GM12878 (cell line): ENCODE measurements around the gene FIBCD1. TPM values are rescaled to one million over a fixed set of nuclear protein-coding genes. Genes with fewer than 3 reads are reported as not detected.

ENCODE experiments used
- ATAC-seq: fragments of 200-7000 bp; cut with Tn5 transposase; 3 replicates; pipeline ENCODE4 v1.9.1; 2020; ENCODE audit warnings: mild to moderate bottlenecking, moderate library complexity
- BruUV-seq: library from RNA; stranded (reverse); fragments of 400-500 nt; replicated peaks from 2 replicates; lab custom pipeline; 2021; lab: Mats Ljungman, UMichigan
- CTCF ChIA-PET: fragments of 300-600 bp; sonication (Branson Sonifier 250); formaldehyde crosslinking; extraction: SDS; loops from one replicate; lab custom pipeline; 2021; ENCODE audit warnings: inconsistent platforms; lab: Yijun Ruan, JAX
- POLR2A ChIA-PET: fragments of 350-600 bp; formaldehyde crosslinking; extraction: SDS; loops from one replicate; lab custom pipeline; 2021; ENCODE audit warnings: inconsistent platforms; lab: Charles Lee
- RAD21 ChIA-PET: fragments of 300-600 bp; sonication (Branson Sonifier 250); formaldehyde crosslinking; loops from one replicate; lab custom pipeline; 2023; ENCODE audit warnings: antibody characterized with exemption; ENCODE audit not compliant: unreplicated experiment; lab: Charles Lee
- SMC1A ChIA-PET: fragments of 300-600 bp; sonication (Branson Sonifier 250); formaldehyde crosslinking; loops from one replicate; lab custom pipeline; 2023; ENCODE audit not compliant: unreplicated experiment, uncharacterized antibody; lab: Charles Lee
- DNase-seq: peaks from one replicate; pipeline ENCODE4 v3.0.0-alpha.2; 2011; ENCODE audit warnings: low read depth, low spot score
- FAIRE-seq: peaks from 3 replicates; lab custom pipeline; 2011; peaks lifted over from hg19 to GRCh38; lab: Jason Lieb, UNC
- H2AFZ ChIP-seq: 2 replicates; pipeline ENCODE4 v1.6.0; 2011; ENCODE audit warnings: low read depth, low read length, control low read depth; ENCODE audit not compliant: control insufficient read depth
- H3K27ac ChIP-seq: 2 replicates; pipeline ENCODE4 v1.5.1; 2011; ENCODE audit warnings: control low read depth; ENCODE audit not compliant: control insufficient read depth, insufficient read depth
- H3K27me3 ChIP-seq, 2 experiments: replicated peaks in 1 of 2; 2 replicates each; pipeline versions ENCODE4 v1.6.0 to v1.6.1; 2011; ENCODE audit warnings: low read length in 1 of 2; ENCODE audit not compliant: control insufficient read depth in 2 of 2, insufficient read depth in 2 of 2
- H3K36me3 ChIP-seq, 2 experiments: 2 replicates each; pipeline ENCODE4 v1.5.1; 2011; ENCODE audit warnings: low read length in 1 of 2; ENCODE audit not compliant: control insufficient read depth in 2 of 2, insufficient read depth in 2 of 2
- H3K4me1 ChIP-seq: 2 replicates; pipeline ENCODE4 v1.6.1; 2011; ENCODE audit warnings: mild to moderate bottlenecking, low read length, moderate library complexity, mixed read lengths; ENCODE audit not compliant: control insufficient read depth, insufficient read depth
- H3K4me2 ChIP-seq: 2 replicates; pipeline ENCODE4 v1.6.0; 2011; ENCODE audit warnings: control low read depth; ENCODE audit not compliant: control insufficient read depth, insufficient read depth
- H3K4me3 ChIP-seq: fragments of 200-600 bp; sonication (generic); 2 replicates; pipeline ENCODE4 v1.5.1; 2016
- H3K79me2 ChIP-seq: 2 replicates; pipeline ENCODE4 v1.6.0; 2011; ENCODE audit warnings: low read length; ENCODE audit not compliant: control insufficient read depth, insufficient read depth
- H3K9ac ChIP-seq: 2 replicates; pipeline ENCODE4 v1.8.0; 2011; ENCODE audit warnings: low read length, control low read depth, mixed read lengths; ENCODE audit not compliant: control insufficient read depth, insufficient read depth
- H3K9me3 ChIP-seq: replicated peaks from 3 replicates; pipeline ENCODE4 v1.5.1; 2011; ENCODE audit warnings: mild to moderate bottlenecking, low read length; ENCODE audit not compliant: control insufficient read depth, insufficient read depth
- H4K20me1 ChIP-seq: 2 replicates; pipeline ENCODE4 v1.6.0; 2011; ENCODE audit not compliant: control insufficient read depth, insufficient read depth
- ATF3 ChIP-seq: IDR thresholded peaks from 2 replicates; pipeline ENCODE4 v1.6.1; 2011; ENCODE audit warnings: low read depth, mild to moderate bottlenecking, low read length, moderate library complexity, borderline replicate concordance; ENCODE audit errors: extremely low read depth
- ATF7 ChIP-seq: fragments of 450-650 bp; IDR thresholded peaks from 2 replicates; pipeline ENCODE4 v1.6.1; 2016; ENCODE audit warnings: low read depth, mild to moderate bottlenecking
- CREM ChIP-seq: IDR thresholded peaks from 2 replicates; pipeline ENCODE4 v1.6.1; 2014; ENCODE audit warnings: antibody characterized with exemption, low read depth
- ETV6 ChIP-seq, 2 experiments: fragments of 450-650 bp in 1 of 2; IDR thresholded peaks in 1 of 2; conservative IDR thresholded peaks in 1 of 2; 2 replicates each; pipeline ENCODE4 v1.6.1; 2014; ENCODE audit warnings: antibody characterized with exemption in 1 of 2, borderline replicate concordance in 1 of 2, low read depth in 1 of 2, mild to moderate bottlenecking in 1 of 2, moderate library complexity in 1 of 2
- FOXK2 ChIP-seq: fragments of 450-650 bp; IDR thresholded peaks from 2 replicates; pipeline ENCODE4 v1.6.1; 2017; ENCODE audit warnings: mild to moderate bottlenecking, moderate library complexity
- FOXM1 ChIP-seq: IDR thresholded peaks from 2 replicates; pipeline ENCODE4 v1.6.1; 2012; ENCODE audit warnings: low read depth, mild to moderate bottlenecking, inconsistent platforms, low read length, moderate library complexity
- HDGF ChIP-seq: fragments of 450-650 bp; IDR thresholded peaks from 2 replicates; pipeline ENCODE4 v1.6.1; 2016; ENCODE audit warnings: antibody characterized with exemption
- MAX ChIP-seq: IDR thresholded peaks from 2 replicates; pipeline ENCODE4 v1.6.1; 2012; ENCODE audit warnings: low read depth, low read length, improper control_type of control experiment
- NR2F1 ChIP-seq: fragments of 450-650 bp; conservative IDR thresholded peaks from 2 replicates; pipeline ENCODE4 v1.6.1; 2017; ENCODE audit warnings: mild to moderate bottlenecking
- POLR2A ChIP-seq: IDR thresholded peaks from 2 replicates; pipeline ENCODE4 v1.6.1; 2011; ENCODE audit warnings: low read depth, mild to moderate bottlenecking, low read length
- SIN3A ChIP-seq: IDR thresholded peaks from 2 replicates; pipeline ENCODE4 v1.6.1; 2012; ENCODE audit warnings: low read depth, low read length, improper control_type of control experiment
- USF1 ChIP-seq: IDR thresholded peaks from 2 replicates; pipeline ENCODE4 v1.6.1; 2011; ENCODE audit warnings: borderline replicate concordance, low read depth, mild to moderate bottlenecking, moderate library complexity, mixed read lengths, low read length; ENCODE audit not compliant: insufficient read depth; ENCODE audit errors: extremely low read length
- ZBTB11 ChIP-seq: fragments of 450-650 bp; formaldehyde crosslinking; IDR thresholded peaks from 2 replicates; pipeline ENCODE4 v1.5.0; 2022; ENCODE audit warnings: mild to moderate bottlenecking, missing genetic modification characterization
- ZNF24 ChIP-seq: fragments of 450-650 bp; IDR thresholded peaks from 2 replicates; pipeline ENCODE4 v1.6.1; 2017; ENCODE audit warnings: antibody characterized with exemption, mild to moderate bottlenecking
- ZZZ3 ChIP-seq: IDR thresholded peaks from 2 replicates; pipeline ENCODE4 v1.6.1; 2011; ENCODE audit warnings: low read depth; ENCODE audit not compliant: control insufficient read depth, insufficient read length
- WGBS: methylation state at CpG from one replicate; pipeline ENCODE4 v1.1.6; 2016; ENCODE audit warnings: low lambda C conversion rate; ENCODE audit not compliant: insufficient replicate concordance, insufficient coverage; ENCODE audit errors: missing lambda C conversion rate; 5-methylcytosine and 5-hydroxymethylcytosine counted together
- in situ Hi-C: fragments of 300-500 bp; cut with MboI; formaldehyde crosslinking; loops from 9 replicates; pipeline ENCODE4 v1.14.3; 2018; ENCODE audit warnings: mixed read lengths
- intact Hi-C: fragments of 100-400 bp; cut with micrococcal nuclease; formaldehyde crosslinking; loops from one replicate; pipeline ENCODE4 v1.14.2; 2022; ENCODE audit not compliant: unreplicated experiment
- polyA plus RNA-seq, 11 experiments: library from polyadenylated mRNA; depleted of rRNA in 4 of 11; unstranded in 6 of 11; stranded (reverse) in 5 of 11; fragments of >200 nt; fragmentation: Nextera tagmentation in 4 of 11; fragmentation: Illumina TruSeq in 1 of 11; extraction: Ambion mirVana in 4 of 11; extraction: Trizol in 1 of 11; gene quantifications; 1 replicate in 1 of 11; 2 replicates in 10 of 11; pipeline versions ENCODE4 v1.2.1 to v1.2.3, GENCODE V29; 2011 to 2016; ENCODE audit warnings: inconsistent platforms in 2 of 11, missing spikeins in 2 of 11, low read depth in 1 of 11
- total RNA-seq, 4 experiments: library from RNA; depleted of rRNA in 3 of 4; stranded (reverse); fragments of >200 nt in 3 of 4; fragmentation: Illumina TruSeq in 1 of 4; extraction: Trizol in 1 of 4; gene quantifications; 2 replicates each; pipeline versions ENCODE4 v1.2.1 to v1.2.3, GENCODE V29; 2013 to 2021
- TF ChIP-seq, protein P1 (sequence below): fragments of 450-650 bp; IDR thresholded peaks from 2 replicates; pipeline ENCODE4 v1.6.1; 2016; ENCODE audit warnings: mild to moderate bottlenecking

Gene FIBCD1
- total and polyA plus RNA-seq, 10 of the 15 experiments (the other 5 are each of a cell fraction or from before 2014, with no cell fraction given): 0.04 to 0.95 (median 0.25) TPM; not detected in 6

- Histone ChIP-seq H2AFZ (no peak overlapping the region), H3K27ac (no peak overlapping the region), H4K20me1 (peaks cover 11% of the 10 kb centered on the region), H3K4me1 (peaks cover 12% of the 10 kb centered on the region), H3K27me3 (peaks cover 6 to 25% of the 10 kb centered on the region in 2 experiments), H3K36me3 (no peaks in the 10 kb centered on the region), H3K9me3 (no peaks in the 10 kb centered on the region), H3K79me2 (no peaks in the 10 kb centered on the region), H3K9ac (no peak overlapping the region), H3K4me2 (no peak overlapping the region), H3K4me3 (no peak overlapping the region)
- ChIA-PET POLR2A (interaction anchor here (0.6 kb wide), 1 partner anchor 117 kb away, joined by 6 read pairs; no protein-coding TSS in a partner anchor), SMC1A (interaction anchor here (1.0 to 3.0 kb wide), 4 partner anchors 9 to 72 kb away, joined by 4 to 13 read pairs (median 6); no protein-coding TSS in a partner anchor), RAD21 (interaction anchor here (2.2 kb wide), 1 partner anchor 67 kb away, joined by 7 read pairs; no protein-coding TSS in a partner anchor), CTCF (interaction anchor here (0.8 to 7.8 kb wide), 3 partner anchors 68 to 235 kb away, joined by 3 to 89 read pairs (median 4); no protein-coding TSS in a partner anchor)
- no peak for FAIRE-seq
- TF ChIP-seq ATF7: no peak
- TF ChIP-seq ZNF24: no peak
- TF ChIP-seq SIN3A: no peak
- TF ChIP-seq NR2F1: no peak
- TF ChIP-seq ZBTB11 (CRISPR knock-in tag): no peak
- TF ChIP-seq CREM: no peak
- TF ChIP-seq ATF3: no peak
- no peak for TF ChIP-seq ETV6 (conservative IDR thresholded peaks at IDR 0.05 in 1 of 2, IDR thresholded peaks at IDR 0.05 in 1 of 2; ENCODE audit: borderline replicate concordance in 1 of 2, low read depth in 1 of 2)
- TF ChIP-seq FOXM1: no peak
- TF ChIP-seq FOXK2: no peak
- TF ChIP-seq POLR2A: no peak
- no peak for TF ChIP-seq ZZZ3
- TF ChIP-seq HDGF: no peak
- TF ChIP-seq, protein P1, sequence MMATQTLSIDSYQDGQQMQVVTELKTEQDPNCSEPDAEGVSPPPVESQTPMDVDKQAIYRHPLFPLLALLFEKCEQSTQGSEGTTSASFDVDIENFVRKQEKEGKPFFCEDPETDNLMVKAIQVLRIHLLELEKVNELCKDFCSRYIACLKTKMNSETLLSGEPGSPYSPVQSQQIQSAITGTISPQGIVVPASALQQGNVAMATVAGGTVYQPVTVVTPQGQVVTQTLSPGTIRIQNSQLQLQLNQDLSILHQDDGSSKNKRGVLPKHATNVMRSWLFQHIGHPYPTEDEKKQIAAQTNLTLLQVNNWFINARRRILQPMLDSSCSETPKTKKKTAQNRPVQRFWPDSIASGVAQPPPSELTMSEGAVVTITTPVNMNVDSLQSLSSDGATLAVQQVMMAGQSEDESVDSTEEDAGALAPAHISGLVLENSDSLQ: no peak
- TF ChIP-seq MAX: no peak
- TF ChIP-seq USF1: no peak
- no peak for ATAC-seq
- 28% methylated on average over 12 of the region's 12 CpGs for WGBS
- DNase-seq: no peak
- no TSS peak for BruUV-seq
- intact Hi-C loops: loop anchor here (10.0 kb wide), 1 partner anchor 108 kb away; no protein-coding TSS in a partner anchor
- in situ Hi-C loops: no loop called here
These were observed 2.5 kb downstream of the FIBCD1 start for GRCh38 chr9:130936285-130937117.
